Stomach (tissue), 4 donors: ENCODE data around the gene OPCML.

Experiments
- POLR2A ChIP-seq, 4 donors: fragments of 450-650 bp; IDR thresholded peaks; one replicate each; pipeline ENCODE4 v1.6.1; 2016; ENCODE audit warnings: antibody characterized with exemption in 4 of 4, control low read depth in 2 of 4, mild to moderate bottlenecking in 1 of 4, moderate library complexity in 1 of 4
- POLR2AphosphoS5 ChIP-seq, 3 donors: sonication (generic); formaldehyde crosslinking; IDR thresholded peaks; one replicate each; pipeline ENCODE4 v1.6.1; 2016; ENCODE audit warnings: antibody characterized with exemption in 3 of 3
- TF ChIP-seq, protein P1 (sequence below), 7 experiments: fragments of 450-650 bp in 4 of 7; fragments of 200-600 bp in 3 of 7; sonication (generic) in 3 of 7; IDR thresholded peaks; one replicate each; pipeline ENCODE4 v1.5.1; 2016 to 2019; ENCODE audit warnings: antibody characterized with exemption in 7 of 7, control low read depth in 2 of 7, mild to moderate bottlenecking in 1 of 7

DNA sequence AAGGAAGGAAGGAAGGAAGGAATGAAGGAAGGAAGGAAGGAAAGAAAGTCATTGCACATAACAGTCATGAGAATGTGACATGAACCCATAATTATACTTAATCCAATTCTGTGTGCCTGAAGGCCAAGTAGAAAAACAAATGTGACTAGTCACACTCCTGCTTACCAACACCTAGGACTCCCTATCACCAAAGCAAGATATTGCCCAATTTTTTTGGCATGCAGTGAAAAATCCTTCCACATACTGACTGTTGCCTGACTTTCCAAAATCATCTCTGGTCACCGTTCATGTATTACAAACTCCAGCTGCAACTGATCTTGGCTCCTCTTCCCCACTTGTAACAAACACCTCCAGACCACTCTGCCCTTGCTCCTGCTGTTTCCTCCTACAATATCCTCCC is 516.8 kb downstream of the OPCML start:
- TF ChIP-seq POLR2A (IDR thresholded peaks at IDR 0.05) (no peak), POLR2AphosphoS5 (IDR thresholded peaks at IDR 0.05) (no peak)
- TF ChIP-seq, protein P1, sequence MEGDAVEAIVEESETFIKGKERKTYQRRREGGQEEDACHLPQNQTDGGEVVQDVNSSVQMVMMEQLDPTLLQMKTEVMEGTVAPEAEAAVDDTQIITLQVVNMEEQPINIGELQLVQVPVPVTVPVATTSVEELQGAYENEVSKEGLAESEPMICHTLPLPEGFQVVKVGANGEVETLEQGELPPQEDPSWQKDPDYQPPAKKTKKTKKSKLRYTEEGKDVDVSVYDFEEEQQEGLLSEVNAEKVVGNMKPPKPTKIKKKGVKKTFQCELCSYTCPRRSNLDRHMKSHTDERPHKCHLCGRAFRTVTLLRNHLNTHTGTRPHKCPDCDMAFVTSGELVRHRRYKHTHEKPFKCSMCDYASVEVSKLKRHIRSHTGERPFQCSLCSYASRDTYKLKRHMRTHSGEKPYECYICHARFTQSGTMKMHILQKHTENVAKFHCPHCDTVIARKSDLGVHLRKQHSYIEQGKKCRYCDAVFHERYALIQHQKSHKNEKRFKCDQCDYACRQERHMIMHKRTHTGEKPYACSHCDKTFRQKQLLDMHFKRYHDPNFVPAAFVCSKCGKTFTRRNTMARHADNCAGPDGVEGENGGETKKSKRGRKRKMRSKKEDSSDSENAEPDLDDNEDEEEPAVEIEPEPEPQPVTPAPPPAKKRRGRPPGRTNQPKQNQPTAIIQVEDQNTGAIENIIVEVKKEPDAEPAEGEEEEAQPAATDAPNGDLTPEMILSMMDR (IDR thresholded peaks at IDR 0.05), result no peak
